AG09309 (cell line): Measurements from ENCODE around the gene MFRP.

Source experiments
- DNase-seq: peaks from one replicate; pipeline ENCODE4 v3.0.0-alpha.2; 2010; ENCODE audit warnings: low read depth
- H3K4me3 ChIP-seq: 2 replicates; pipeline ENCODE4 v1.5.1; 2011; ENCODE audit warnings: mild to moderate bottlenecking, low read depth, low read length, moderate library complexity; ENCODE audit not compliant: control insufficient read depth
- TF ChIP-seq, protein P1 (sequence below): IDR thresholded peaks from 2 replicates; pipeline ENCODE4 v1.5.1; 2011; ENCODE audit warnings: mild to moderate bottlenecking, low read depth, low read length, inconsistent platforms; ENCODE audit not compliant: insufficient read depth, control insufficient read depth; ENCODE audit errors: missing control alignments

Gene MFRP

DNA sequence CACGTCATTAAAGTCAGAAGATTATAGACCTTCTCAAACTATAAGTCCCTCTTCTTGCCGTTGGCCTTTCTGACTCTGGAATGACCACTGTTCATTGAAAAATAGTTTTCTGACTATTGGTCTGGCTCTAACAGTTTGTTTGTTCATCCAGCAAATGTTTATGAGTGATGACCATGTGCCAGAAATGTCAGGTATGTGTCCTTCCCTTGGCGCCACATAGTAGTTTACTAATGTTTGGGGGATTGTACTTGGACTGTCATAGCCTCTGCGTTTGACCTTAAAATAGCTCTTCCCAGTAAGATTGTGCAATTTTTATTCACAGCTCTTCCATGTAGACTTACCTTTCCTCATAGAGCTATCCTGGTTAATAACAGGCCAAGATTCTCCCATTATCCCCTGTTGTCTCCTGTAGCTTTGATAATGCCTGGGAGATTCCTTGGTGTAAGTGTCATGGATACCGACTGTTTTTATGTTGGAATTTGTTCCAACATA, 43.2 kb downstream of the MFRP start:
- no peak for DNase-seq
- TF ChIP-seq, protein P1, sequence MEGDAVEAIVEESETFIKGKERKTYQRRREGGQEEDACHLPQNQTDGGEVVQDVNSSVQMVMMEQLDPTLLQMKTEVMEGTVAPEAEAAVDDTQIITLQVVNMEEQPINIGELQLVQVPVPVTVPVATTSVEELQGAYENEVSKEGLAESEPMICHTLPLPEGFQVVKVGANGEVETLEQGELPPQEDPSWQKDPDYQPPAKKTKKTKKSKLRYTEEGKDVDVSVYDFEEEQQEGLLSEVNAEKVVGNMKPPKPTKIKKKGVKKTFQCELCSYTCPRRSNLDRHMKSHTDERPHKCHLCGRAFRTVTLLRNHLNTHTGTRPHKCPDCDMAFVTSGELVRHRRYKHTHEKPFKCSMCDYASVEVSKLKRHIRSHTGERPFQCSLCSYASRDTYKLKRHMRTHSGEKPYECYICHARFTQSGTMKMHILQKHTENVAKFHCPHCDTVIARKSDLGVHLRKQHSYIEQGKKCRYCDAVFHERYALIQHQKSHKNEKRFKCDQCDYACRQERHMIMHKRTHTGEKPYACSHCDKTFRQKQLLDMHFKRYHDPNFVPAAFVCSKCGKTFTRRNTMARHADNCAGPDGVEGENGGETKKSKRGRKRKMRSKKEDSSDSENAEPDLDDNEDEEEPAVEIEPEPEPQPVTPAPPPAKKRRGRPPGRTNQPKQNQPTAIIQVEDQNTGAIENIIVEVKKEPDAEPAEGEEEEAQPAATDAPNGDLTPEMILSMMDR: no peak
- no peak overlapping the region for H3K4me3 ChIP-seq

DNA sequence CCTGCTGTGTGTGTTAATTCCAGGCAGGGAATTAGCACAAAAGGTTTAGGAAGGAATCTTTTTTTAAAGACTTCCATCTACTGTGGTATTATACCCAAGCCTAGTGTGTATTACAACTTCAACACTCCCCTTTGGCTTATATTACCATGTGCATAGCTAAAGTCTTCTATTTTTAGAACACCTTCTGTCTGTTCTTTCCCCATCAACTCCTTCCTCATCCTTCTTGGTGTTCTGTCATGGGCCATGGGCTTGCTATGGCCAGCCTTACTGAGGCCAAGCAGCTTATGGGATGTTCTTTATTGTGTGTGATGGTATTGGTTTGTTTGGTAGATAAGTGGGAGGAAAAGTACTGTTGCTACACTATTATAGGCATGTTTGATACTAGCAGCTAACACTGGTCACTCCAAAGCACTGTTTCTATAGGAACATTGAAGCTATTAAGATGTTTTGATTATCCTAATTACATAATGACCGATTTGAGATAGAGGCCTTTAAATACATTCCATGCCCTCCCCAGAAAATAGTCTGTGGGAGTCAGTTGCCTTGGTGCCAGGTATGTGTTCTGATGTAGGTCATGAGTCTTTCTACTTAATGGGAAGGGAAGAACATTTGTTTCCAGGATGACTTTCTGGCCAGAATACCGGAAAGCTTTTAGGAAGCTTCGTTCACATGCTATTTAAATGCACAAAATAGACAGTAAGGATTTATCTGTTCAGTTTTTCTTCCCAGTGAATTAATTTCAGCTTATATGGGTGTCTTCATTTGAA, 46.1 kb downstream of the MFRP start:
- TF ChIP-seq, protein P1: no peak
- no peak overlapping the region for H3K4me3 ChIP-seq
- DNase-seq: no peak

DNA sequence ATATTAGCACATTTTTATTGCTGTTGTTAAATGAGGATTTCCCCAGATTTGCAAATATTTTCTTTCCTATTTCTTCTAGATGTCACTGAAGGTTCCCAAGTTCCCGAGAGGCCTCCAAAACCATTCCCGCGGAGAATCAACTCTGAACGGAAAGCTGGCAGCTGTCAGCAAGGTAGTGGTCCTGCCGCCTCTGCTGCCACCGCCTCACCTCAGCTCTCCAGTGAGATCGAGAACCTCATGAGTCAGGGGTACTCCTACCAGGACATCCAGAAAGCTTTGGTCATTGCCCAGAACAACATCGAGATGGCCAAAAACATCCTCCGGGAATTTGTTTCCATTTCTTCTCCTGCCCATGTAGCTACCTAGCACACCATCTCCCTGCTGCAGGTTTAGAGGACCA, 47.1 kb downstream of the MFRP start:
- TF ChIP-seq, protein P1: no peak
- no peak overlapping the region for H3K4me3 ChIP-seq
- no peak for DNase-seq

DNA sequence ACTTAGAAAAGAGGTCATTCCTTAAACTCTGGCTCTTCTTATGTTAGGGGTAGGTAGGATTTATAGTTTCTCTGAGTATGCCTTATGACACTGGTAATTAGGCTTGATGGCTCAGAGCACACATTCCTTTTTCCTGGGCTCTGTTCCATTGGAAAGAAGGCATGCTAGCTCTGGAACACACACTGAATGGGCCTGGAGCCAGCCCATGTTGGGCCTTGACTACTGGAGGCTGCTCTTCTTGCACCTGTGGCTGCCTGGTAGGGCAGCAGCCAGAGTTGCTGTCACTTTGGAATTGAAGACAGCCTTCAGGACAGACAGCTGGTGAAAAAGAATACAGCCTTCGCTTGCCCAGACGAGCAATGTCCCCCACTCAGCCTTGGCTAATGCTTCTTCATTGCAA, 47.8 kb downstream of the MFRP start:
- TF ChIP-seq, protein P1: no peak
- H3K4me3 ChIP-seq: no peak overlapping the region
- DNase-seq: no peak

DNA sequence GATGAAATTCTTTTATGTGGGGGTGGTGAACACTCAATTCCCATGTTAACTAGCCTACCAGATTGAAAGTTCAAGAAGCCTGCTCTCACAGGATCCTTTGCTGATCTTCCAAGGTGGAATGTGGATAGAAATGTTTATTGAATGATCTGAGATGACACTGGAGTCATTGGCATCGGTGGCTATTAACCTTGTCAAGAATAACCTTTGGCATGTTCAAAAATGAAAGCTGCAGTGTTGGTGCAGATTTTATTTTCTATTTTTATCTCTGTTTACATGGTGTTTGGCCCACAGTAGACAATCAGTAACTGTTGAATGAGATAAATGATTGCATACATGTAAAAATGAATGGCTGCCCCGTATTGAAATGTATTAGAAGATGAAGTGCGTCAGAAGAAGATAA, 48.6 kb downstream of the MFRP start:
- DNase-seq: no peak
- TF ChIP-seq, protein P1: no peak

DNA sequence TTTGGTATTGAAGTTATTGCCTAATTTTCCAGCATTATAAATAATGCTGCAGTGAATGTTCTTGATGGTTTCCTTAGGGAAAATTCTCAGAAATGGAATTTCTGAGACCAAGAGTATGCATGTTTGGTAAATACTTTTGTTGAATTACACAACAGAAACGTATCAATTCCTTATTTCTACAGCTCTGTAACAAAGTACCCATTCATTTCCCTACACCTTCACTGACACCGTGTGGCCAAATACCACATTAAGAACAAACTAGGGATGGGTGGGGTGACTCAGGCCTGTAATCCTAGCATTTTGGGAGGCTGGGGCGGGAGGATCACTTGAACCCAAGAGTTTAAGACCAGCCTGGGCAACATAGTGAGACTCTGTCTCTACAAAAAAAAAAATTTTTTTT, 51.3 kb downstream of the MFRP start:
- H3K4me3 ChIP-seq: no peak overlapping the region
- TF ChIP-seq, protein P1: no peak
- DNase-seq: no peak

More for the DNA sequence above, 48.6 kb downstream of the MFRP start:
- no peak overlapping the region for H3K4me3 ChIP-seq
